ENCODE measurements around the gene TPRKB.

DNA sequence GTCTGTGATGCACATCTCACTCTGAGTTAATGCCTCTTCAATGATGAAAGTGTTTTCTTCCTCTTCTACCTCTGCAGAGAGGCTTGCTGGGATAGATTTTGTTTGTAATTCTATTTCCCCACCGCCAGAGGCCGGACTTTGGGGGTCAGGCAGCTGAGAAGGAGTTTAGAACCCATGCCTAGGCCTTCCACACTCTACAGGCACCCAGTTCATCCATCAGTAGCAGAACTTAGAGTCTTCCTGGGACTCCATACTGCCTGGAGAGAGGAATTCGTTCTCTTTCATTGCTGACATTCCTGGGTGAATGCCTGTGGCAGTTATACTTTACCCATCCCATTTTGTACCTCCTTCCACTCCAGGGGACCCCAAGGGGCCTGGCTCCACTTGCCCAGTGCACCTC, 9.1 kb downstream of the TPRKB start:
- TF ChIP-seq, protein P1, sequence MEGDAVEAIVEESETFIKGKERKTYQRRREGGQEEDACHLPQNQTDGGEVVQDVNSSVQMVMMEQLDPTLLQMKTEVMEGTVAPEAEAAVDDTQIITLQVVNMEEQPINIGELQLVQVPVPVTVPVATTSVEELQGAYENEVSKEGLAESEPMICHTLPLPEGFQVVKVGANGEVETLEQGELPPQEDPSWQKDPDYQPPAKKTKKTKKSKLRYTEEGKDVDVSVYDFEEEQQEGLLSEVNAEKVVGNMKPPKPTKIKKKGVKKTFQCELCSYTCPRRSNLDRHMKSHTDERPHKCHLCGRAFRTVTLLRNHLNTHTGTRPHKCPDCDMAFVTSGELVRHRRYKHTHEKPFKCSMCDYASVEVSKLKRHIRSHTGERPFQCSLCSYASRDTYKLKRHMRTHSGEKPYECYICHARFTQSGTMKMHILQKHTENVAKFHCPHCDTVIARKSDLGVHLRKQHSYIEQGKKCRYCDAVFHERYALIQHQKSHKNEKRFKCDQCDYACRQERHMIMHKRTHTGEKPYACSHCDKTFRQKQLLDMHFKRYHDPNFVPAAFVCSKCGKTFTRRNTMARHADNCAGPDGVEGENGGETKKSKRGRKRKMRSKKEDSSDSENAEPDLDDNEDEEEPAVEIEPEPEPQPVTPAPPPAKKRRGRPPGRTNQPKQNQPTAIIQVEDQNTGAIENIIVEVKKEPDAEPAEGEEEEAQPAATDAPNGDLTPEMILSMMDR (IDR thresholded peaks at IDR 0.05; ENCODE audit: low read length): no peak
- TF ChIP-seq EZH2 (optimal IDR thresholded peaks at IDR 0.05; ENCODE audit: low read depth, low read length) (no peak), EZH2phosphoT487 (IDR thresholded peaks at IDR 0.05; ENCODE audit: low read length) (no peak)
